Measurements from ENCODE around the gene KHDC3L.

Gene KHDC3L

GRCh38 chr6:73362358-73362757, at the start of gene KHDC3L:
KHDC3L (plus strand) TSS chr6:73362658; CDS start chr6:73362730, 72 bp downstream.
- DNase-seq, result no peak

GRCh38 chr6:73314577-73315492, 47.6 kb upstream of the KHDC3L start:
- DNase-seq, result no peak

GRCh38 chr6:73323323-73323722, 39.1 kb upstream of the KHDC3L start:
- DNase-seq, result no peak

- DNase-seq, result no peak
Measured at GRCh38 chr6:73325656-73326055, 36.8 kb upstream of the KHDC3L start.

- no peak for DNase-seq
Measured at GRCh38 chr6:73328790-73329189, 33.7 kb upstream of the KHDC3L start.

GRCh38 chr6:73329201-73329600, 33.3 kb upstream of the KHDC3L start:
- DNase-seq, result no peak

GRCh38 chr6:73339340-73339739, 23.1 kb upstream of the KHDC3L start:
- DNase-seq, result no peak

- DNase-seq, result no peak
Measured at GRCh38 chr6:73340048-73340447, 22.4 kb upstream of the KHDC3L start.

GRCh38 chr6:73341335-73341734, 21.1 kb upstream of the KHDC3L start:
- DNase-seq, result no peak

- DNase-seq, result no peak
Measured at GRCh38 chr6:73342174-73342573, 20.3 kb upstream of the KHDC3L start.

GRCh38 chr6:73343164-73343563, 19.3 kb upstream of the KHDC3L start:
- no peak for DNase-seq

- DNase-seq, result no peak
Measured at GRCh38 chr6:73348550-73349204, 13.8 kb upstream of the KHDC3L start.

- no peak for DNase-seq
Measured at GRCh38 chr6:73349311-73349710, 13.1 kb upstream of the KHDC3L start.

GRCh38 chr6:73353636-73354593, 8.5 kb upstream of the KHDC3L start, which contains the start of gene DPPA5:
DPPA5 (minus strand) TSS chr6:73354276; CDS start chr6:73354225, 51 bp downstream.
- DNase-seq, result no peak

- DNase-seq, result no peak
Measured at GRCh38 chr6:73362869-73363536, 545 bp downstream of the KHDC3L start.

- DNase-seq, result no peak
Measured at GRCh38 chr6:73363537-73363875, 1.0 kb downstream of the KHDC3L start.

- no peak for DNase-seq
Measured at GRCh38 chr6:73364121-73364520, 1.7 kb downstream of the KHDC3L start.

- no peak for DNase-seq
Measured at GRCh38 chr6:73364549-73364948, 2.1 kb downstream of the KHDC3L start.

- DNase-seq, result no peak
Measured at GRCh38 chr6:73367761-73368355, 5.4 kb downstream of the KHDC3L start.

GRCh38 chr6:73368675-73369074, 6.2 kb downstream of the KHDC3L start:
- DNase-seq, result no peak

- DNase-seq, result no peak
Measured at GRCh38 chr6:73369157-73369556, 6.7 kb downstream of the KHDC3L start.

GRCh38 chr6:73369563-73369962, 7.1 kb downstream of the KHDC3L start, which contains the start of gene OOEP:
OOEP (minus strand) TSS chr6:73369897; CDS start chr6:73369792, 105 bp downstream.
- DNase-seq, result no peak
